Heart left ventricle (tissue), 16 donors: Measurements from ENCODE around the gene SNCAIP. TPM values are rescaled to one million over a fixed set of nuclear protein-coding genes. Genes with fewer than 3 reads are reported as not detected.

ENCODE experiments used
- ATAC-seq, 4 donors: fragments of 200-7000 bp; cut with Tn5 transposase; one replicate each; pipeline ENCODE4 v1.9.1; 2020 to 2022; ENCODE audit warnings: moderate library complexity in 4 of 4, mild to moderate bottlenecking in 3 of 4, moderate number of reproducible peaks in 1 of 4
- DNase-seq, 5 donors: peaks; one replicate each; pipeline ENCODE4 v3.0.0-alpha.2; 2020
- H3K27ac ChIP-seq, 12 donors: fragments of 200-600 bp; sonication (generic) in 4 of 12; one replicate each; pipeline versions ENCODE4 v1.5.0 to v1.8.0; 2016 to 2022; ENCODE audit warnings: mild to moderate bottlenecking in 2 of 12
- H3K27me3 ChIP-seq, 9 donors: fragments of 200-600 bp; sonication (generic) in 2 of 9; one replicate each; pipeline versions ENCODE4 v1.5.1 to v1.8.0; 2016 to 2022; ENCODE audit warnings: mild to moderate bottlenecking in 3 of 9
- H3K36me3 ChIP-seq, 9 donors: fragments of 200-600 bp; sonication (generic) in 2 of 9; one replicate each; pipeline versions ENCODE4 v1.5.0 to v1.8.0; 2018 to 2022; ENCODE audit warnings: mild to moderate bottlenecking in 2 of 9
- H3K4me1 ChIP-seq, 12 donors: fragments of 200-600 bp; sonication (generic) in 4 of 12; one replicate each; pipeline versions ENCODE4 v1.5.0 to v1.8.0; 2016 to 2022; ENCODE audit warnings: mild to moderate bottlenecking in 3 of 12
- H3K4me3 ChIP-seq, 12 donors: fragments of 200-600 bp; sonication (generic) in 4 of 12; one replicate each; pipeline versions ENCODE4 v1.5.0 to v1.8.0; 2017 to 2022; ENCODE audit warnings: mild to moderate bottlenecking in 9 of 12, moderate library complexity in 4 of 12
- H3K9me3 ChIP-seq, 12 donors: fragments of 200-600 bp; sonication (generic) in 4 of 12; one replicate each; pipeline versions ENCODE4 v1.5.0 to v1.8.0; 2016 to 2022; ENCODE audit warnings: mild to moderate bottlenecking in 1 of 12
- POLR2A ChIP-seq, 2 donors: fragments of 450-650 bp; IDR thresholded peaks; one replicate each; pipeline ENCODE4 v1.6.1; 2017; ENCODE audit warnings: antibody characterized with exemption in 2 of 2, mild to moderate bottlenecking in 2 of 2, moderate library complexity in 2 of 2
- WGBS, 4 donors: extraction: QIAGEN DNeasy Blood & Tissue Kit in 2 of 4; methylation state at CpG; one replicate each; pipeline versions ENCODE4 v1.1.5 to v1.1.7; 2013 to 2018; 5-methylcytosine and 5-hydroxymethylcytosine counted together
- intact Hi-C, 10 donors: fragments of 100-400 bp; cut with DNase I; formaldehyde crosslinking; loops; one replicate each; pipeline versions ENCODE4 v1.11.1 to v1.14.2; 2022
- polyA plus RNA-seq, 2 donors: library from polyadenylated mRNA; stranded (reverse); fragments of 200-250 nt; gene quantifications; one replicate each; pipeline ENCODE4 v1.2.3, GENCODE V29; 2013
- total RNA-seq, 9 donors: library from RNA; depleted of rRNA in 2 of 9; stranded (reverse); fragments of >200 nt in 2 of 9; fragmentation: NEBNext Ultra II Directional in 3 of 9; extraction: Animal tissue kit (Norgen Biotek cat#: 25700) in 3 of 9; gene quantifications; one replicate each; pipeline versions ENCODE4 v1.1.0 to v1.2.4, GENCODE V29; 2016 to 2023
- TF ChIP-seq, protein P1 (sequence below), 12 donors: fragments of 200-600 bp; sonication (generic) in 4 of 12; IDR thresholded peaks; one replicate each; pipeline versions ENCODE4 v1.5.0 to v1.8.0; 2018 to 2022; ENCODE audit warnings: antibody characterized with exemption in 12 of 12, mild to moderate bottlenecking in 5 of 12
- donor health status: ischemic (EF 13 %, LVEDD 7.1; RV severe dilation, severe dysfunction).
- donor health status: healthy with polysubstance abuse.
- donor health status: DM: no; HTN: yes; CAD: no.
- donor health status: DM: no; HTN: no; CAD: no.
- donor health status: ischemic (EF 25% LVEDD 6.9; RV normal size, moderate dysfunction).
- donor health status: ischemic (EF 25% LVEDD 5.7; RV mildly dilated, moderate dysfunction).
- donor health status: healthy.
- donor health status: DM: yes; HTN: yes; CAD: no.
- donor health status: ischemic (EF 35%, LVEDD 5.7; RV mildly dilated, moderate dysfunction).
- donor health status: nonischemic (EF 11% LVEDD 7.7; RV severe dilation, severe dysfunction).
- donor health status: DM: yes; HTN: yes; CAD: no.
- donor health status: PGD.
- donor health status: ischemic (EF 29% LVEDD 5.4; RV normal size, mild dysfunction).
- donor health status: nonischemic (EF 23%, LVEDD 6.1; RV moderate dilation, normal function).

Gene SNCAIP
- total and polyA plus RNA-seq, 11 donors: 0.54 to 7.5 (median 0.94) TPM

DNA sequence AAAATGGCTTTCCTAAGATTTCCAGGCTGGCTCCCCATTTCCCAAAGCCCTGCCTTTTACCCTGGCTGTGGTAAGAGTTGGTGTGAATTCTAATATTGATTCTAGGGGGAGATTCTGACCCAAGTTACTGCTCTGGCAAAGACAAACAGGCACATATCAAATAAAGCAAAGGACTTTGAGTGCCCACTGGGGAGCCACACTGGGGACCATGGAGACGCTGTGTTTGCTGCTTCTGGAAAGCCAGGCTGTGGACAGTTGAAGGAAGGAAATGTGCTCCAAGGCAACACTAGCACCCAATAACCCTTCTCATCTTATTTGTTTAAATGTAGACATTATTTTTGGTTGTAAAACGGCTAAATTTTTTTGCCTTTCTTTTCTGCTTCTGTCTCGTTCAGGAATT, 78.7 kb downstream of the SNCAIP start:
- intact Hi-C loops: loop anchor here in 1 of 10 donors (2.0 kb wide), 1 partner anchor 14 kb away; no protein-coding TSS in a partner anchor
- 92 to 94% (median 93%) methylated on average over 3 of the region's 3 CpGs for WGBS, 4 donors
- ATAC-seq: no peak
- Histone ChIP-seq H3K27me3 (no peaks in the 10 kb centered on the region), H3K36me3 (no peaks in the 10 kb centered on the region), H3K9me3 (no peaks in the 10 kb centered on the region), H3K27ac (no peak overlapping the region), H3K4me3 (no peak overlapping the region), H3K4me1 (peaks cover 0 to 8% (median 0%) of the 10 kb centered on the region in 12 donors)
- TF ChIP-seq, protein P1, sequence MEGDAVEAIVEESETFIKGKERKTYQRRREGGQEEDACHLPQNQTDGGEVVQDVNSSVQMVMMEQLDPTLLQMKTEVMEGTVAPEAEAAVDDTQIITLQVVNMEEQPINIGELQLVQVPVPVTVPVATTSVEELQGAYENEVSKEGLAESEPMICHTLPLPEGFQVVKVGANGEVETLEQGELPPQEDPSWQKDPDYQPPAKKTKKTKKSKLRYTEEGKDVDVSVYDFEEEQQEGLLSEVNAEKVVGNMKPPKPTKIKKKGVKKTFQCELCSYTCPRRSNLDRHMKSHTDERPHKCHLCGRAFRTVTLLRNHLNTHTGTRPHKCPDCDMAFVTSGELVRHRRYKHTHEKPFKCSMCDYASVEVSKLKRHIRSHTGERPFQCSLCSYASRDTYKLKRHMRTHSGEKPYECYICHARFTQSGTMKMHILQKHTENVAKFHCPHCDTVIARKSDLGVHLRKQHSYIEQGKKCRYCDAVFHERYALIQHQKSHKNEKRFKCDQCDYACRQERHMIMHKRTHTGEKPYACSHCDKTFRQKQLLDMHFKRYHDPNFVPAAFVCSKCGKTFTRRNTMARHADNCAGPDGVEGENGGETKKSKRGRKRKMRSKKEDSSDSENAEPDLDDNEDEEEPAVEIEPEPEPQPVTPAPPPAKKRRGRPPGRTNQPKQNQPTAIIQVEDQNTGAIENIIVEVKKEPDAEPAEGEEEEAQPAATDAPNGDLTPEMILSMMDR (IDR thresholded peaks at IDR 0.05): no peak
- no peak for TF ChIP-seq POLR2A (IDR thresholded peaks at IDR 0.05)
- no peak for DNase-seq

DNA sequence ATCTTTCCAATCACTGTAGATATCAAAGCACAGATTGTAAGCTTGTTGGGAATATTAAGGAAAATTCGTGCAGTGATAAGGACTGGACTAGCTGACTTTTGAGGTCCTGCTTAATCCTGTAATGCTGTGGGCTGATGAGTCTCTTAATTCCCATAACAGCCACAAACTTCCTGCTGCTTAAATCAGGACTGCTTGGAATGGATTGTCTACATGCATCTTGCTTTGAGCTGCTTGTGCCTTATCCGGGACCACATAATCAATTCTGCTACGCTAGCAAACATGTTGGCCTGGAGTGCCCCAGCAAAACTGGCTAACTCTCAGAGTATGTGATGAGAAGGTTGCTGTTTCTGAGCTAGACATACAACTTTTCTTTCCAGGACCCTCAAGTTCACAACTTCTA, 79.6 kb downstream of the SNCAIP start:
- Histone ChIP-seq H3K4me3 (no peak overlapping the region), H3K27ac (no peak overlapping the region), H3K4me1 (no peaks in the 10 kb centered on the region), H3K9me3 (no peaks in the 10 kb centered on the region), H3K27me3 (no peaks in the 10 kb centered on the region), H3K36me3 (no peaks in the 10 kb centered on the region)
- 85 to 86% (median 85%) methylated on average over 3 of the region's 3 CpGs for WGBS, 4 donors
- ATAC-seq (no peak), DNase-seq (no peak)
- intact Hi-C loops: loop anchor here in 1 of 10 donors (2.0 kb wide), 1 partner anchor 13 kb away; no protein-coding TSS in a partner anchor
- no peak for TF ChIP-seq POLR2A (IDR thresholded peaks at IDR 0.05)
- TF ChIP-seq, protein P1 (IDR thresholded peaks at IDR 0.05): no peak

DNA sequence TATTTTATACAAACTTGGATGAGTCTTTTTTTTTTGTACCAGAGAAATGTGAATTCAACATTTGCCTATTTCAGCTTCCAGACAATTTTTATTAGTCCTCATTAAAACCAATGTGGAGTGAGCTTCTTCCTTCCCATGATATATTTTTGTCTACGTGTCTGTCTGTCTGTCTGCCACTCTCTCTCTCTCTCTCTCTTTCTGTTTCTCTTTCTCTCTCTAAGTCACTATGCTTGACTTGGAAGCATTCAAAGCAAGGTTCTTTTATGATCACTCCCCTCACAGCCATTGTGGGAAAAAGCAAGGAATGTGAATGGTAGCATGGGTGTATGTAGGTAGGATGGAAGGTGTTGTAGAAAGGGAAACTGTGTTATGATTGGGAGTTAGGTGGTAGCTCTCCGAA, 80.2 kb downstream of the SNCAIP start:
- no peak overlapping the region for H3K4me3 ChIP-seq
- ATAC-seq (no peak), DNase-seq (no peak)
- H3K4me1 ChIP-seq: no peaks in the 10 kb centered on the region
- 89 to 98% (median 96%) methylated on average over 2 of the region's 2 CpGs for WGBS, 4 donors
- TF ChIP-seq, protein P1 (IDR thresholded peaks at IDR 0.05): no peak
- TF ChIP-seq POLR2A (IDR thresholded peaks at IDR 0.05): no peak
- intact Hi-C loops: no loop called here
- no peak overlapping the region for H3K27ac ChIP-seq
- H3K27me3 ChIP-seq: no peaks in the 10 kb centered on the region
- H3K9me3 ChIP-seq: no peaks in the 10 kb centered on the region
- no peaks in the 10 kb centered on the region for H3K36me3 ChIP-seq

DNA sequence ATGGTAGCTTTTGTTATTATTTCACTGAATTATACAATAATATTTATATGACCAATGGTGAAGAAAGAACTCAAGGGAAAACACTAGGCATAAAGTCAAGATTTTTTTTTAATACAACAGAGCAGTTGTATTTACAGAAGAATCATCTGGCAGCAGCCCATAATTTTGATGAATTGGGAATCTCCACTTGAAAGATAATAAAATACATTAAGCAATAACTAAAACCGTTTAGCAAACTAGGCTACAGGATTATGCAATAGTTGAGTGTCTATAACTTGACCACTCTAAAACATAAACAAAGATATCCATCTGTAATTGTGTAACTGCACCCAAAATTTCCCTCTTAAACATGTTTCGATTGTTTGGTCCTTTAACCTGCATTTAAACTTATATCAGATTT, 80.8 kb downstream of the SNCAIP start:
- intact Hi-C loops: no loop called here
- Histone ChIP-seq H3K27ac (no peak overlapping the region), H3K9me3 (no peaks in the 10 kb centered on the region), H3K36me3 (no peaks in the 10 kb centered on the region), H3K4me3 (no peak overlapping the region), H3K27me3 (no peaks in the 10 kb centered on the region), H3K4me1 (no peaks in the 10 kb centered on the region)
- DNase-seq (no peak), ATAC-seq (no peak)
- 68 to 80% (median 74%) methylated on average over 2 of the region's 2 CpGs for WGBS, 4 donors
- TF ChIP-seq POLR2A (IDR thresholded peaks at IDR 0.05): no peak
- TF ChIP-seq, protein P1 (IDR thresholded peaks at IDR 0.05): no peak
